Measurements from ENCODE around the gene APH1B.

DNA sequence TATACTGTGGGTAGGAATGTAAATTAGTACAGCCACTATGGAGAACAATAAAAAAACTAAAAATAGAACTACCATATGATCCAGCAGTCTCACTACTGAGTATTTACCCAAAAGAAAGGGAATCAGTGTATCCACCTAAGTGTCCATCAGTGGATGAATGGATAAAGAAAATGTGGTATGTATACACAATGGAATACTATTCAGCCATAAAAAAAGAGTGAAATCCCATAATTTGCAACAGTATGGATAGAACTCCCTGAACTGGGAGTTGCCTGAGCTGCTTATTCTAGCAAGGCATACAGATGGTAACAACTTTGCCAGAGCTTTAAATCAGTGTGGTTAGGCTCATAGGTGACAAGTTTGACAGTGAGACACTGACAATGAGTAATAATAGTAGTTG is 16.1 kb upstream of the APH1B start:
- no peak for TF ChIP-seq POLR2AphosphoS5 (IDR thresholded peaks at IDR 0.05; ENCODE audit: insufficient read depth in 1 of 2, low read depth in 1 of 2)
- no peak for TF ChIP-seq CTCF (IDR thresholded peaks at IDR 0.05)
- no peak for TF ChIP-seq POLR2A (IDR thresholded peaks at IDR 0.05)
